Measurements from ENCODE around the gene CELF4. TPM values are rescaled to one million over a fixed set of nuclear protein-coding genes. Genes with fewer than 3 reads are reported as not detected.

Gene CELF4
- total RNA-seq, 1 donor from 2014 or later = not detected

GRCh38 chr18:37246779-37247340, 318.7 kb downstream of the CELF4 start:
- no peak for DNase-seq (ENCODE audit: low read depth)
- TF ChIP-seq, protein P1, sequence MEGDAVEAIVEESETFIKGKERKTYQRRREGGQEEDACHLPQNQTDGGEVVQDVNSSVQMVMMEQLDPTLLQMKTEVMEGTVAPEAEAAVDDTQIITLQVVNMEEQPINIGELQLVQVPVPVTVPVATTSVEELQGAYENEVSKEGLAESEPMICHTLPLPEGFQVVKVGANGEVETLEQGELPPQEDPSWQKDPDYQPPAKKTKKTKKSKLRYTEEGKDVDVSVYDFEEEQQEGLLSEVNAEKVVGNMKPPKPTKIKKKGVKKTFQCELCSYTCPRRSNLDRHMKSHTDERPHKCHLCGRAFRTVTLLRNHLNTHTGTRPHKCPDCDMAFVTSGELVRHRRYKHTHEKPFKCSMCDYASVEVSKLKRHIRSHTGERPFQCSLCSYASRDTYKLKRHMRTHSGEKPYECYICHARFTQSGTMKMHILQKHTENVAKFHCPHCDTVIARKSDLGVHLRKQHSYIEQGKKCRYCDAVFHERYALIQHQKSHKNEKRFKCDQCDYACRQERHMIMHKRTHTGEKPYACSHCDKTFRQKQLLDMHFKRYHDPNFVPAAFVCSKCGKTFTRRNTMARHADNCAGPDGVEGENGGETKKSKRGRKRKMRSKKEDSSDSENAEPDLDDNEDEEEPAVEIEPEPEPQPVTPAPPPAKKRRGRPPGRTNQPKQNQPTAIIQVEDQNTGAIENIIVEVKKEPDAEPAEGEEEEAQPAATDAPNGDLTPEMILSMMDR (IDR thresholded peaks at IDR 0.05; ENCODE audit: insufficient read depth, low read length, poor library complexity, severe bottlenecking) = no peak
- Histone ChIP-seq H3K27me3 (ENCODE audit: control insufficient read depth, insufficient read depth, low read length) (peaks cover 5% of the 10 kb centered on the region), H3K36me3 (ENCODE audit: control insufficient read depth, insufficient read depth, low read length) (no peaks in the 10 kb centered on the region), H3K4me3 (ENCODE audit: low read depth, low read length) (no peak overlapping the region)

GRCh38 chr18:37244618-37245017, 321.0 kb downstream of the CELF4 start:
- Histone ChIP-seq H3K4me3 (ENCODE audit: low read depth, low read length) (no peak overlapping the region), H3K27me3 (ENCODE audit: control insufficient read depth, insufficient read depth, low read length) (peaks cover 7% of the 10 kb centered on the region), H3K36me3 (ENCODE audit: control insufficient read depth, insufficient read depth, low read length) (no peaks in the 10 kb centered on the region)
- TF ChIP-seq, protein P1 (IDR thresholded peaks at IDR 0.05; ENCODE audit: insufficient read depth, low read length, poor library complexity, severe bottlenecking) = no peak
- no peak for DNase-seq (ENCODE audit: low read depth)

DNA sequence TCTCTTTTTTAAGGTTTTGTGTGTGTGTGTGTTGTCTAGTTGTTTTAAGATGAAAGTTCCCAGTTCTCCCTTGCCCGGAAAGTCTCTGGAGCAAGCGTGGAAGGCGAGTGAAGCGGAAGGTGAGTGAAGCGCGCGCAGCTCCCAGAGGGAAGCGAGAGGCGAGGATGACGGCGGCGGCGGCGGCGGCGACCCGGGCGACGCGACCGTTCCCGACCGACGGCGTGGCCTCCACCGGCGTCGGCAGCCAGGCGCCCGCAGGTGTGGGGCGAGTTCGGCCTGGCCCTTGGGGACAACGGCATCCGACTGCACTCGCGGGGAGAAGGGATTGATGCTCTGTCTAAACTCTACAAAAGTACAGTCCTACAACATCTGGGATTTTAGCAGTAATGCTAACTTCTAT, 321.9 kb downstream of the CELF4 start:
- H3K27me3 ChIP-seq (ENCODE audit: control insufficient read depth, insufficient read depth, low read length) = peaks cover 7% of the 10 kb centered on the region
- H3K4me3 ChIP-seq (ENCODE audit: low read depth, low read length) = no peak overlapping the region
- H3K36me3 ChIP-seq (ENCODE audit: control insufficient read depth, insufficient read depth, low read length) = no peaks in the 10 kb centered on the region
- TF ChIP-seq, protein P1 (IDR thresholded peaks at IDR 0.05; ENCODE audit: insufficient read depth, low read length, poor library complexity, severe bottlenecking) = no peak
- no peak for DNase-seq (ENCODE audit: low read depth)

GRCh38 chr18:37242826-37243560, 322.6 kb downstream of the CELF4 start:
- Histone ChIP-seq H3K36me3 (ENCODE audit: control insufficient read depth, insufficient read depth, low read length) (no peaks in the 10 kb centered on the region), H3K27me3 (ENCODE audit: control insufficient read depth, insufficient read depth, low read length) (peaks cover 7% of the 10 kb centered on the region), H3K4me3 (ENCODE audit: low read depth, low read length) (no peak overlapping the region)
- no peak for DNase-seq (ENCODE audit: low read depth)
- TF ChIP-seq, protein P1 (IDR thresholded peaks at IDR 0.05; ENCODE audit: insufficient read depth, low read length, poor library complexity, severe bottlenecking) = no peak

DNA sequence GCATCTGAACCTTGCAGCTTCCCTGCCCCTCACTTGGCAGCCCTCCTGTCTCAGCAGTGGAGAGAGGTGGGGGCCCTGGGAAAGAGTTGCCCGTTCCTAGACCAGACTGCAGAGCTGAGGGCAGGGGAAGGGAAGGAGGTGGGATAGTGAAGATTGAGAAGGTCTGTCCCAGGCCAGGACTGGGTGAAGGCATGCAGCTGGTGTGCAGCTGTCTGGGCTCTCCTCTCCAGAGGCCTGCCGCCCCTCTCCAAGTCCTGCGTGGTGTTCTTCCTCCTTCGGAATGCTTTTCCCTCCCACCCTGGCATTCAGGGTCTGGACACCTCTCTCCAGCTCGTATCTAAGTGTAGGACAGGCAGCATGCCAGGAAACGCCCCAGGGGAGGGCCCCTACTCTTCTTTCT, 323.5 kb downstream of the CELF4 start:
- Histone ChIP-seq H3K4me3 (ENCODE audit: low read depth, low read length) (no peak overlapping the region), H3K27me3 (ENCODE audit: control insufficient read depth, insufficient read depth, low read length) (peaks cover 7% of the 10 kb centered on the region), H3K36me3 (ENCODE audit: control insufficient read depth, insufficient read depth, low read length) (no peaks in the 10 kb centered on the region)
- TF ChIP-seq, protein P1 (IDR thresholded peaks at IDR 0.05; ENCODE audit: insufficient read depth, low read length, poor library complexity, severe bottlenecking) = no peak
- no peak for DNase-seq (ENCODE audit: low read depth)

Measured in kidney epithelial cell (primary cell).